ENCODE results near the gene TRIM44. TPM values are rescaled to one million over a fixed set of nuclear protein-coding genes. Genes with fewer than 3 reads are reported as not detected.
"Not testable (repeated sequence)": the region's sequence is repeated elsewhere in the genome, so short reads cannot be mapped to it uniquely, and the experiment has no call there.

Gene TRIM44
- total RNA-seq, 1 donor from 2014 or later, result 40.9 TPM

- DNase-seq (ENCODE audit: extremely low read depth, low read depth, low spot score), result no peak
These were observed 30.3 kb upstream of the TRIM44 start for GRCh38 chr11:35632301-35632700.

- DNase-seq (ENCODE audit: extremely low read depth, low read depth, low spot score), result no peak
These were observed 28.6 kb upstream of the TRIM44 start for GRCh38 chr11:35633827-35634423.

- no peak for DNase-seq (ENCODE audit: extremely low read depth, low read depth, low spot score)
These were observed 26.6 kb upstream of the TRIM44 start for GRCh38 chr11:35635933-35636332.

GRCh38 chr11:35639591-35640179, 22.9 kb upstream of the TRIM44 start:
- no peak for DNase-seq (ENCODE audit: extremely low read depth, low read depth, low spot score)

- no peak for DNase-seq (ENCODE audit: extremely low read depth, low read depth, low spot score)
These were observed 21.2 kb upstream of the TRIM44 start for GRCh38 chr11:35641171-35641897.

- DNase-seq (ENCODE audit: extremely low read depth, low read depth, low spot score), result no peak
These were observed 20.6 kb upstream of the TRIM44 start for GRCh38 chr11:35641964-35642363.

GRCh38 chr11:35647421-35648093, 15.0 kb upstream of the TRIM44 start:
- no peak for DNase-seq (ENCODE audit: extremely low read depth, low read depth, low spot score)

- DNase-seq (ENCODE audit: extremely low read depth, low read depth, low spot score), result no peak
These were observed 12.6 kb upstream of the TRIM44 start for GRCh38 chr11:35650006-35650405.

- no peak for DNase-seq (ENCODE audit: extremely low read depth, low read depth, low spot score)
These were observed 12.1 kb upstream of the TRIM44 start for GRCh38 chr11:35650467-35650866.

GRCh38 chr11:35651263-35651662, 11.3 kb upstream of the TRIM44 start:
- DNase-seq (ENCODE audit: extremely low read depth, low read depth, low spot score), result no peak

GRCh38 chr11:35652786-35653185, 9.8 kb upstream of the TRIM44 start:
- not testable (repeated sequence) for DNase-seq (ENCODE audit: extremely low read depth, low read depth, low spot score)

GRCh38 chr11:35654711-35655110, 7.9 kb upstream of the TRIM44 start:
- DNase-seq (ENCODE audit: extremely low read depth, low read depth, low spot score), result no peak

- DNase-seq (ENCODE audit: extremely low read depth, low read depth, low spot score), result no peak
These were observed 7.3 kb upstream of the TRIM44 start for GRCh38 chr11:35655254-35655653.

GRCh38 chr11:35655856-35656255, 6.7 kb upstream of the TRIM44 start:
- DNase-seq (ENCODE audit: extremely low read depth, low read depth, low spot score), result no peak

- no peak for DNase-seq (ENCODE audit: extremely low read depth, low read depth, low spot score)
These were observed 4.3 kb upstream of the TRIM44 start for GRCh38 chr11:35658020-35658948.

GRCh38 chr11:35661534-35661933, 1.0 kb upstream of the TRIM44 start:
- DNase-seq (ENCODE audit: extremely low read depth, low read depth, low spot score), result no peak

GRCh38 chr11:35662061-35662648, 420 bp upstream of the TRIM44 start:
- no peak for DNase-seq (ENCODE audit: extremely low read depth, low read depth, low spot score)

GRCh38 chr11:35663408-35663702, 780 bp downstream of the TRIM44 start:
- no peak for DNase-seq (ENCODE audit: extremely low read depth, low read depth, low spot score)

GRCh38 chr11:35664977-35665441, 2.4 kb downstream of the TRIM44 start:
- no peak for DNase-seq (ENCODE audit: extremely low read depth, low read depth, low spot score)

- no peak for DNase-seq (ENCODE audit: extremely low read depth, low read depth, low spot score)
These were observed 4.7 kb downstream of the TRIM44 start for GRCh38 chr11:35667257-35667656.
